ENCODE results near the gene SOX11.

DNA sequence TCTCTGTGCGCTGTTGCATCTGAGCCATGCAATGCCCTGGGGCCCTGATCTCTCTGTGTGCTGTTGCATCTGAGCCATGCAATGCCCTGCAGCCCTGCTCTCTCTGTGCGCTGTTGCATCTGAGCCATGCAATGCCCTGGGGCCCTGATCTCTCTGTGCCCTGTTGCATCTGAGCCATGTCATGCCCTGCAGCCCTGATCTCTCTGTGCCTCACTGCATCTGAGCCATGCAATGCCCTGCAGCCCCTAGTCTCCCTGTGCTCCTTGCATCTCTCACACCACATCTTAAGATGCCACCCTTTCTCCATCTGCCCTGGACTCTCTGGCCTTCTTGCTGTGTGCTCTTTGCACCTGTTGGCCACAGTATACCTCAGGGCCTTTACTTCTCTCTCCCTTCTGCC is 56.2 kb downstream of the SOX11 start:
- TF ChIP-seq, protein P1, sequence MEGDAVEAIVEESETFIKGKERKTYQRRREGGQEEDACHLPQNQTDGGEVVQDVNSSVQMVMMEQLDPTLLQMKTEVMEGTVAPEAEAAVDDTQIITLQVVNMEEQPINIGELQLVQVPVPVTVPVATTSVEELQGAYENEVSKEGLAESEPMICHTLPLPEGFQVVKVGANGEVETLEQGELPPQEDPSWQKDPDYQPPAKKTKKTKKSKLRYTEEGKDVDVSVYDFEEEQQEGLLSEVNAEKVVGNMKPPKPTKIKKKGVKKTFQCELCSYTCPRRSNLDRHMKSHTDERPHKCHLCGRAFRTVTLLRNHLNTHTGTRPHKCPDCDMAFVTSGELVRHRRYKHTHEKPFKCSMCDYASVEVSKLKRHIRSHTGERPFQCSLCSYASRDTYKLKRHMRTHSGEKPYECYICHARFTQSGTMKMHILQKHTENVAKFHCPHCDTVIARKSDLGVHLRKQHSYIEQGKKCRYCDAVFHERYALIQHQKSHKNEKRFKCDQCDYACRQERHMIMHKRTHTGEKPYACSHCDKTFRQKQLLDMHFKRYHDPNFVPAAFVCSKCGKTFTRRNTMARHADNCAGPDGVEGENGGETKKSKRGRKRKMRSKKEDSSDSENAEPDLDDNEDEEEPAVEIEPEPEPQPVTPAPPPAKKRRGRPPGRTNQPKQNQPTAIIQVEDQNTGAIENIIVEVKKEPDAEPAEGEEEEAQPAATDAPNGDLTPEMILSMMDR (IDR thresholded peaks at IDR 0.05; ENCODE audit: insufficient read depth, low read depth, low read length), result no peak
- no peak for TF ChIP-seq EZH2 (IDR thresholded peaks at IDR 0.05; ENCODE audit: insufficient read depth, low read length)
